Right lobe of liver (tissue), 6 donors: ENCODE data around the gene MAT2A. TPM values are rescaled to one million over a fixed set of nuclear protein-coding genes. Genes with fewer than 3 reads are reported as not detected.
A peak's percentile ranks its signal among the peaks of the same experiment; 100 is the strongest.

Experiments used
- ATAC-seq, 4 donors: fragments of 200-7000 bp; cut with Tn5 transposase; one replicate each; pipeline ENCODE4 v1.9.1; 2020; ENCODE audit warnings: mild to moderate bottlenecking in 4 of 4, moderate library complexity in 4 of 4
- DNase-seq, 3 donors: peaks; one replicate each; pipeline ENCODE4 v3.0.0-alpha.2; 2020
- H3K27ac ChIP-seq, 3 donors: fragments of 200-600 bp; one replicate each; pipeline ENCODE4 v1.8.0; 2022
- H3K27me3 ChIP-seq, 2 donors: fragments of 200-600 bp; one replicate each; pipeline ENCODE4 v1.8.0; 2022
- H3K36me3 ChIP-seq, 4 donors: fragments of 200-600 bp; sonication (generic) in 1 of 4; one replicate each; pipeline versions ENCODE4 v1.5.1 to v1.8.0; 2017 to 2022; ENCODE audit warnings: control low read depth in 1 of 4
- H3K4me1 ChIP-seq, 4 donors: fragments of 200-600 bp; sonication (generic) in 1 of 4; one replicate each; pipeline versions ENCODE4 v1.5.1 to v1.8.0; 2017 to 2022; ENCODE audit warnings: control low read depth in 1 of 4
- H3K4me3 ChIP-seq, 3 donors: fragments of 200-600 bp; one replicate each; pipeline ENCODE4 v1.8.0; 2022
- H3K9me3 ChIP-seq, 4 donors: fragments of 200-600 bp; sonication (generic) in 1 of 4; one replicate each; pipeline versions ENCODE4 v1.5.1 to v1.8.0; 2017 to 2022; ENCODE audit warnings: control low read depth in 1 of 4
- CTCF ChIP-seq, 4 donors: fragments of 200-600 bp in 3 of 4; fragments of 450-650 bp in 1 of 4; IDR thresholded peaks; one replicate each; pipeline versions ENCODE4 v1.5.1 to v1.8.0; 2016 to 2022; ENCODE audit warnings: antibody characterized with exemption in 4 of 4, mild to moderate bottlenecking in 2 of 4
- POLR2A ChIP-seq: fragments of 450-650 bp; IDR thresholded peaks from one replicate; pipeline ENCODE4 v1.6.1; 2017; ENCODE audit warnings: antibody characterized with exemption, mild to moderate bottlenecking
- WGBS: methylation state at CpG from one replicate; pipeline ENCODE4 v1.1.6; 2018; ENCODE audit warnings: low coverage, low lambda C conversion rate; ENCODE audit not compliant: insufficient coverage; ENCODE audit errors: missing lambda C conversion rate; 5-methylcytosine and 5-hydroxymethylcytosine counted together
- intact Hi-C, 2 donors: fragments of 100-400 bp; cut with DNase I; formaldehyde crosslinking; loops; one replicate each; pipeline versions ENCODE4 v1.11.2 to v1.14.1; 2022
- total RNA-seq, 6 experiments: library from RNA; depleted of rRNA in 2 of 6; stranded (reverse); fragments of >200 nt in 2 of 6; fragmentation: NEBNext Ultra II Directional in 3 of 6; extraction: Animal tissue kit (Norgen Biotek cat#: 25700) in 3 of 6; gene quantifications; one replicate each; pipeline versions ENCODE4 v1.1.0 to v1.2.4, GENCODE V29; 2016 to 2023
- donor health status: DM: no; HTN: yes; CAD: no.
- donor health status: DM: no; HTN: no; CAD: no.
- donor health status: DM: no; HTN: no; CAD: no.
- donor health status: DM: no; HTN: yes; CAD: no.
- donor health status: DM: no; HTN: yes; CAD: no.

The MAT2A gene
- total RNA-seq, 6 experiments from 2014 or later, result 57.8 to 118 (median 102) TPM

GRCh38 chr2:85577386-85578242, 38.6 kb downstream of the MAT2A start, which contains the start of gene VAMP8:
Gene VAMP8, plus strand, starts transcription at chr2:85577586. Its CDS starts 61 bp downstream, at chr2:85577647.
- Histone ChIP-seq H3K36me3 (no peaks in the 10 kb centered on the region), H3K4me1 (peaks cover 0 to 13% (median 0%) of the 10 kb centered on the region in 4 donors), H3K27ac (peak within 1 kb of the TSS; percentile 65 to 79 (median 73)), H3K4me3 (peak within 1 kb of the TSS; percentile 56 to 63 (median 59)), H3K27me3 (no peaks in the 10 kb centered on the region), H3K9me3 (no peaks in the 10 kb centered on the region)
- no peak for TF ChIP-seq CTCF (IDR thresholded peaks at IDR 0.05)
- no peak for TF ChIP-seq POLR2A
- DNase-seq (peak; percentile 73 to 79 (median 77)), ATAC-seq (peak; percentile 83 to 84 (median 84))
- intact Hi-C loops, result no loop called here
- 10% methylated on average over 14 of the region's 19 CpGs for WGBS

- TF ChIP-seq CTCF (IDR thresholded peaks at IDR 0.05) (no peak), POLR2A (no peak)
- Histone ChIP-seq H3K4me3 (peak overlapping the region; percentile 56 to 63 (median 59)), H3K4me1 (peaks cover 0 to 15% (median under 1%) of the 10 kb centered on the region in 4 donors), H3K9me3 (no peaks in the 10 kb centered on the region), H3K27ac (peak overlapping the region; percentile 65 to 79 (median 73)), H3K27me3 (no peaks in the 10 kb centered on the region), H3K36me3 (no peaks in the 10 kb centered on the region)
- WGBS, result 18% methylated on average over 19 of the region's 19 CpGs
- DNase-seq (peak in 2 of 3 donors; percentile 57 to 71), ATAC-seq (peak; percentile 57 to 65 (median 59))
- intact Hi-C loops, result no loop called here
Observed at GRCh38 chr2:85578243-85579180, 39.5 kb downstream of the MAT2A start.

- Histone ChIP-seq H3K27me3 (no peaks in the 10 kb centered on the region), H3K36me3 (no peaks in the 10 kb centered on the region), H3K4me3 (peak overlapping the region in 2 of 3 donors; percentile 2 to 63), H3K4me1 (peaks cover 0 to 20% (median 3%) of the 10 kb centered on the region in 4 donors), H3K9me3 (no peaks in the 10 kb centered on the region), H3K27ac (peak overlapping the region; percentile 65 to 79 (median 73))
- intact Hi-C loops, result no loop called here
- DNase-seq (no peak), ATAC-seq (no peak)
- TF ChIP-seq POLR2A, result no peak
- no peak for TF ChIP-seq CTCF (IDR thresholded peaks at IDR 0.05)
- WGBS, result 45% methylated on average over 5 of the region's 6 CpGs
Observed at GRCh38 chr2:85579266-85579935, 40.4 kb downstream of the MAT2A start.

GRCh38 chr2:85580206-85580605, 41.2 kb downstream of the MAT2A start:
- Histone ChIP-seq H3K4me1 (peaks cover under 1 to 28% (median 5%) of the 10 kb centered on the region in 4 donors), H3K27ac (peak overlapping the region in 2 of 3 donors; percentile 22 to 79), H3K9me3 (no peaks in the 10 kb centered on the region), H3K4me3 (peak overlapping the region in 1 of 3 donors; percentile 2), H3K36me3 (no peaks in the 10 kb centered on the region), H3K27me3 (no peaks in the 10 kb centered on the region)
- intact Hi-C loops, result no loop called here
- 71% methylated on average over 2 of the region's 3 CpGs for WGBS
- DNase-seq, result no peak
- ATAC-seq, result no peak
- TF ChIP-seq CTCF (IDR thresholded peaks at IDR 0.05) (no peak), POLR2A (no peak)
